ENCODE measurements around the gene TFF3.

Gene TFF3

DNA sequence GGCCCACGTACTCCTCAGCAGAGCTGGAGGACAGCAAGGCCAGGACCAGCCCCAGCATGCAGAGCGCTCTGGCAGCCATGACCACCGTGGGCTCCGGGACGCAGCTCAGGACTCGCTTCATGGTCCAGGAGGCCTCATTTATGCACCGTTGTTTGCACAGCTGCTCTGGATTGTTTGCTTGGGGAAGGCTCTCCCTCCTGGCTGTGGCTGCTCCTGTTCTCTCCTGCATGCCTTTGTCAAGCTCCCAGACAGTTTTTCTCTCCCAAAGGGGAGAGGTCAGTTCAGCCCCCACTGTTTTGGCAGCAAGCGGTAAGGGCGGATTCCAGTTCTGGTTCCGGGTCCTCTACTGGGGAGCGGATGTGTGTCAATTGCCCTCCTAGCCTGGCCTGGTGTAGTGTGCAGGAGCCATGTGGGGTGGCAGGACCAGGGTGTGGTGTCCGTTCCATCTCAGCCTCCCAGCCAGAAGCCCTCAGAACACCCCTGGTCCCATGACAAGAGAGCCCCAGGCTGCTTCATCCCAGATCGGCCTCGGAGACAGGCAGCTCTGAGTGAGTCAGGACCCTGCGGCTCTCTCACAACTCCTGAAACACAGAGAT lies at the start of gene TFF3:
Gene TFF3 (minus strand): TSS at position 114 of the 596 bp plus-strand sequence. CDS start 35 bp downstream, at position 79.
- DNase-seq, result no peak

DNA sequence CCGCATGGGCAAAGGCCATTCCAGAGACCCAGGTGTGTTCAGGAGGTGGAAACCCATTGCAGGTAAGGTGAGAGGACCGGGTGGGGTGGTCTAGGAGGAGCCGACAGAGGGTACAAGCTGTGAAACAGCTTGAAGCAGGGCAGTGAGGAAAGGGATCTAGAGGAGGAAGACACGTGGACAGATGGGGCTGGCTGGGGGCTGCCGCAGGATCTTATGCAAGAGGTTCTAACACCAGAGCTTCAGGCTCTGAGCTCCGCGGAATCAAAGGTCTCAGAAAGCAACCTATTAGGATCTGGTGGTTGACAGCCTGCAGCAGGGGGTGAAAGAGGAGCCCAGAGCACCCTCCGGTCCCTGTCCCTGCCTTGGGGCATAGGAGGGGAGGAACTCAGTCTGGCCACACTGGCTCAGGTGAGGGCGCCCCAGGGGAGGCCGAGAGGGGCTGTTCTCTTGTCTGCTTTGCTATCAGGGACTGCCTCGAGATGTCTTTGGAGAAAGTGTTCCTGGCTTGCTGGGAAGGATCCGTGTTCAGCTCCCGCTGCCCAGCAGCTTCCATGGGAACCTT lies 49.2 kb upstream of the TFF3 start:
- no peak for DNase-seq

DNA sequence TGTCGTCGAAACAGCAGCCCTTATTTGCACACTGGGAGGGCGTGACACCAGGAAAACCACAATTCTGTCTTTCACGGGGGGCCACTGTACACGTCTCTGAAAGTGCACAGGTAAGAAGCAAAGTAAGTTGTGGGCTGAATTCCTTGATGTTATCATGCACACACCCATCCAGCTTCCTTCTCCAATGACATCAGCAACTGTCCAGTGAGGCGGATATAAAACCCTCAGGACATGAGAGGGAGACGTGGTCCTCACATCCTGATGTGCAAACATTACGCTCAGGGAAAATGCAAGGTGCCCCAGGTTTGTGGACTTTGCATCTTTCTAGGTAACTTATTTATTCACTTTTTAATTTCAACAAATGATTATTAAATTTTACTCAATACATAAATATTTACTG lies 48.1 kb upstream of the TFF3 start:
- no peak for DNase-seq

DNA sequence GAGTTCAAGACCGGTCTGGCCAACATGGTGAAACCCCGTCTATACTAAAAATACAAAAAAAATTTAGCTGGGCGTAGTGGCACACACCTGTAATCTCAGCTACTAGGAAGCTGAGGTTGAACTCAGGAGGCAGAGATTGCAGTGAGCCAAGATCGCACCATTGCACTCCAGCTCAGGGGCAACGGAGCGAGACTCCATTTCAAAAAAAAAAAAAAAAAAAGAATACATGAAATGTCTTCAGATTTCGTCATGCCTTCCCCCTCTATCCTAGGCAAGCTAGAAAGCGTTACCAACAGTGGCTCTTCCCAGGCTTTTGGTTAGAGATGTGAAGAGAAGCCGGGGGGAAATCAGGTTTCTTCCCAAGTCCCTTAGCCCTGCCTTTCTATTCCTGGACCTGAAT lies 47.5 kb upstream of the TFF3 start:
- no peak for DNase-seq

- DNase-seq, result no peak
Measured at GRCh38 chr21:42362198-42362597, 47.0 kb upstream of the TFF3 start.

GRCh38 chr21:42361286-42361685 lies 46.1 kb upstream of the TFF3 start:
- DNase-seq, result no peak

GRCh38 chr21:42360317-42360716 lies 45.1 kb upstream of the TFF3 start:
- no peak for DNase-seq

DNA sequence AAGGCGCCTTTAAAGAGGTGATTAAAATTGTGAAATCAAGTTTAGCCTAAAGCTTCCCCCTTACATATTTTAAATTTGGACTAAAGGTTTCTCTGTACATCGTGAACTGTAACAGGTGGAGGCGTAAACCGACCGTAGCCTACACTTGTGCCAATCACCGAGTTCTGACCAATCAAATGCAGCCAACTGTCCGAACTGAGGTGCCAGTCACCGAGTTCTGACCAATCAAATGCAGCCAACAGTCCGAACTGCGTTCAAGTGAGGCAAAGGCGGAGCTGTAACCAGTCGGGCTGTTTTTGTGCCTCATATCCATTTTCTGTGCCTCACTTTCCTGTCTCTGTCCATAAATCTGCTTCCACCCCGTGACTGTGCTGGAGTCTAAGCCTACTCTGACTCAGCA lies 43.7 kb upstream of the TFF3 start:
- no peak for DNase-seq

GRCh38 chr21:42358261-42358660 lies 43.1 kb upstream of the TFF3 start:
- DNase-seq, result no peak

GRCh38 chr21:42357307-42357706 lies 42.1 kb upstream of the TFF3 start:
- DNase-seq, result no peak

GRCh38 chr21:42356650-42357049 lies 41.4 kb upstream of the TFF3 start:
- no peak for DNase-seq

DNA sequence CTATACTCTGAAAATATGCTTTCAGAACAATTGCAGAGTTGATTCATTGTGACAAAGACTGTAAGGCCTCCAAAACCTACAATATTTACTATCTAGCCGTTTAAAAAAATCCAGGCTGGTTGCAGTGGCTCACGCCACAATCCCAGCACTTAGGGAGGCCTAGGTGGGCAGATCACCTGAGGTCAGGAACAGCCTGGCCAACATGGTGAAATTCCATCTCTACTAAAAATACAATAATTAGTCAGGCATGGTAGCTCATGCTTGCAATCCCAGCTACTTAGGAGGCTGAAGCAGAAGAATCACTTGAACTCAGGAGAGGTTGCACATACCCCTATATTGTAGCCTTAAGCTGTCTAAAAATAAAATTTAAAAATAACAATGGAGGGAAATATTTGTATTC lies 40.8 kb upstream of the TFF3 start:
- DNase-seq, result no peak

DNA sequence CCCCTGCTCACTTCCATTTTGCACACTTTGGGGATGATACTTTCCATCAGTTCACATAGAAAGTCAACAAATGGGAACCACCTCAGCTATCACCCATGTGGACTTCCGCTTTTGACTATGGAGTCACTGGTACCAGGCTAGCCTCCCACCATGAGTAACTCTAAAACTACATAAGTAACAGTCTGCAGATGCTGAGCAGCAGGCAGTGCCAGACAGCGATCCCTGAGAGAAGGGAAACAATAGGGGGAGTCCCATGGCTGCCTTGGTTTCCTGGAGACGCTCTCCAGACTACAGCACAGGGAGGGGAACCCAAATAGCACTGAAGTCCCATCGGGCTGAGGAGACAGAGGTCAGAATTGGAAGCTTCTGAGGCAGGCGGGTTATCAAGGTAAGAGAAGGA lies 38.4 kb upstream of the TFF3 start:
- DNase-seq, result no peak

DNA sequence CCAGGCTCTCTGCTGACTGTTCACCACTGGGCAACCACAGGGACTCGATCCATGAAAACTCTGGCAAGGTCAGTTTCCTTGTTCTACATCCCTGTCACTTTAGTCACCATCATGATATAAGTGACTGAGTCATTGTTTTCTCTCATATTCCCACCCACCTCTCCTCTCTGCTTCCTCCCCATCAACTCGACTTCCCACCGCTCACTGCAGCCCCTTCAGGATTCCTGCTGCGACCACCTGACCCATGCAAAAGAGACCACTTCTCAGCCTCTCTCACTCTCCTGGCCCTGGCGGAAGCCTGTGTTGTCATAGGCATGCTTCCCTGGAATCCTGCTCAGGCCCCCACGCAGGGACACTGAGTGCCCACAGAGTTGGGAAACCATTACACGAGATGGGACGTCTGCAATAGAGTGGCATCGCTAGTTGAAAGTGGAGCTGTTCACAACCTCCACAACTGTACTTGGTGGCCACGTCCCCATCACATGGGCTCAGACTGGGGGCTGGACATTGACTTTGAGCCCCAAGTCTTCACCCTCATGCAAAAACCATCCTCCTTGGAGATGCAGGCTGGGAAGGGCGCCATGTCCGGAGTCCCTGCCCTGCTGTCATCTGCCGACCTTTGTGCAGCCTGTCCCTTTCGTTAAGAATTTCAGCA lies 37.4 kb upstream of the TFF3 start:
- DNase-seq, result no peak

DNA sequence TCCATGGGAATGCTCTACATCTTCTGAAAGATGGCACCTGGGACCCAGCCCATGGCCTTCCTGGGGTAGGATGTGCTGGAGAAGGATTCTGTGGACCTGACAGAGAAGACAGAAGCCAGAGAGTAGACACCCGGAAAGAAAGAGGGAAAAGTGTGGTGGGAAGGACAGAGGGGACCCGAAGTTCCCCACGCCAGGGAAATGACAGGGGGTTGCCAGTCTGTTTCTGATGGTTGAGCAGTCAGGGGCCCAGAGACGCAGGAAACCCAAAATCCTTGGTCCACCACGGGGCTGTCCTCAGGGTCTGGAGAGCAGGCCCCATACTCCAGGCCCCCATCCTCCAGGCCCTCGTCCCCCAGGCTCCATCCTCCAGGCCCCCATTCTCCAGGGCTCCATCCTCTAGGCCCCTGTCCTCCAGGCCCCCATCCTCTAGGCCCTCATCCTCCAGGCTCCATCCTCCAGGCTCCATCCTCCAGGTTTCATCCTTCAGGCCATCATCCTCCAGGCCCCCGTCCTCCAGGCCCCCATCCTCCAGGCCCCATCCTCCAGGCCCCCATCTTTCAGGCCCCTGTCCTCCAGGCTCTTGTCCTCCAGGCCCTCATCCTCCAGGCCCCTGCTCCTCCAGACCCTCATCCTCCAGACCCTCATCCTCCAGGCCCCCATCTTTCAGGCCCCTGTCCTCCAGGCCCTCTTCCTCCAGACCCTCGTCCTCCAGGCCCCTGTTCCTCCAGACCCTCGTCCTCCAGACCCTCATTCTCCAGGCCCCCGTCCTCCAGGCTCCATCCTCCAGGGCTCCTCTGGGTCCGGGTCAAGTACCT lies 36.6 kb upstream of the TFF3 start:
- no peak for DNase-seq

- DNase-seq, result no peak
Measured at GRCh38 chr21:42350927-42351426, 35.8 kb upstream of the TFF3 start, which contains the start of gene TFF2. Gene TFF2 (minus strand): TSS chr21:42350994. CDS start chr21:42350957, 37 bp downstream.

DNA sequence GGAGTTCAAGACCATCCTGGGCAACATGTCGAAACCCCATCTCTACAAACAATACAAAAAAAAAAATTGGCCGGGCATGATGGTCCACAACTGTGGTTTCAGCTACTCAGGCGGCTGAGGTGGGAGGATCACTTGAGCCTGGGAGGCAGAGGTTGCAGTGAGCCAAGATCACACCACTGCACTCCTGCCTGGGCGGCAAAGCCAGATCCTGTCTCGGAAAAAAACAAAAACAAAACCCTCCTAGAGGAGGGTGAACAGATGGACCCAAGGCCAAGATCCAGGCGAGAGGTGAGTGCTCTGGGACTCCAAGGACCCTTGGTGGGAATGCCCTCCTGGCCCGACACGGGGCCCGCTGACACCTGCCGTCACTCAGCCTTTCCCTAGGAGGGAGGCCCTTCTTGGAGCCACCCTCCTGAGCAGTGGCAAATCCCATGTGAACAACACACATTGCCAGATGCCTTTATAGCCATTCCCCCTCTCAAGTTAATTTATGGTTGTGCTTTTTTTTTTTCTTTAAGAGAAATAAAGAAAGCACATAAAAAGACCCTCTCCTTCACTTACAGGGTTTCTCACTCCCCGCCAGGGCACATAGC lies 35.2 kb upstream of the TFF3 start:
- no peak for DNase-seq

DNA sequence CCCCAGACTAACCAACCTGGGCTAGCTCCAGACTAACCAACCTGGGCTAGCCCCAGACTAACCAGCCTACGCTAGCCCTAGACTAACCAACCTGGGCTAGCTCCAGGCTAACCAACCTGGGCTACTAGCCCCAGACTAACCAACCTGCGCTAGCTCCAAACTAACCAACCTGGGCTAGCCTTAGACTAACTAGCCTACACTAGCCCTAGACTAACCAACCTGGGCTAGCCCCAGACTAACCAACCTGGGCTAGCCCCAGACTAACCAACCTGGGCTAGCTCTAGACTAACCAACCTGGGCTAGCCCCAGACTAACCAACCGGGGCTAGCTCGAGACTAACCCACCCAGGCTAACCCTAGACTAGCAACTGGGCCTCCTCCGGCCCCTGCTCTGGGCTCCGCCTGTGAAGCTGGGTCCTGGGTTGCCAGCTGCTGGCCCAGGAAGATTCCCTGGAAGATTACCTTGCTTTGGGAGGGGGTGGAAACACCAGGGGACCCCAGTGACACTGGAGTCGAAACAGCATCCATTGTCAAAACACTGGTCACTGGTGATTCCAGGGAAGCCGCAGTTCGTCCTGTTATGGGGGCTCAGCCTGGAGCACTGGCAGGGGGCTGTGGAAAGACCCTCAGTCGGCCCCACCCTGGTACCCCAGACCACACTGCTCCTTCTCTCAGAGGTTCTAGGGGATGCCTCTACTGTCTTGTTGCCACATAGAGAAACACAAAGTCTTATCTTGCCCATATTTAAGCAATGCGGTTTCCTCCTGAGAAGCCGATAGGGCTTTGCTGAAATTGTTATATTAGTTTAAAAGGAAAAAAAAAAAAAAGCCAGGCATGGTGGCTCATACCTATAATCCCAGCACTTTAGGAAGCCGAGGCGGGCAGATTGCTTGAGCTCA lies 34.5 kb upstream of the TFF3 start:
- DNase-seq, result no peak

DNA sequence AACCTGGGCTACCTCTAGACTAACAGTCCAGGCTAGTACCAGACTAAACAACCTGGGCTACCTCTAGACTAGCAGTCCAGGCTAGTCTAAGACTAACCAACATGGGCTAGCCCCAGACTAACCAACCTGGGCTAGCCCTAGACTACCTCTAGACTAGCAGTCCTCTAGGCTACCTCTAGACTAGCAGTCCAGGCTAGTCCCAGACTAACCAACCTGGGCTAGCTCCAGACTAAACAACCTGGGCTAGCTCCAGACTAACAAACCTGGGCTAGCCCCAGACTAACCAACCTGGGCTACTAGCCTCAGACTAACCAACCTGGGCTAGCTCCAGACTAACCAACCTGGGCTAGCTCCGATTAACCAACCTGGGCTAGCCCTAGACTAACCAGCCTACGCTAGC lies 33.6 kb upstream of the TFF3 start:
- no peak for DNase-seq

DNA sequence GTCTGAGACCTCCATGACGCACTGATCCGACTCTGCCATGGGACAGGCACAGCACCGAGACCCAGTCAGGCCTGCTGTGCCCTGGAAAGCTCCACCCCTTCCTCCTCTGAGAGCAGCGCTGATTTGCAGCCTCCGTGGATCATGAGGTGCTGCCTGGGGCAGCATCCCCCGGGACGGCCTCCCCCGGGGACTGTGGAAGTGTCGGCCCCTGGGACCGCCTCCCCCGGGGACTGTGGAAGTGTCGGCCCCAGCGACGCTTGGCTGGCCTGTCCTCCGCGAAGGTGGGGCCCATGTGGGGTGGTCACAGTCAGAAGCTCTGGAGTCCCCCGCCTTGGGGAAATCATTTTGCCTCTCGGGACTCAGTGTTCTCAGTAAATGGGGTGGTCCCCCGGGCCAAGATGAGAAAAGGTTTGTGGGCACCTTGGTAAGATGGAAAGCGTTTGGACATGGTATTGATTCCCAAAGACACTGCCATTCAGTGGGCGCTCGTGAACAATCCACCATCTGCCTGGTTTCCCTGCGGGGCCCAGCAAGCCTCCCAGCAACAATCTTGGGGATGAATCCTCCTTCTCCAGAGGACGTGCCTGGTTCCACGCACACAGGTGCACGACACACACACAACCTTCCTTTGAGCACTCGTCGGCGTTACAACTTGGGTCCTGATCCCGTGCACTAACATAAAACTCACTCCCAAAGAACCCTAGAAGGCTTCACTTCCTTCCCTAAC lies 32.6 kb upstream of the TFF3 start:
- DNase-seq, result no peak

GRCh38 chr21:42346866-42347600 lies 31.8 kb upstream of the TFF3 start:
- no peak for DNase-seq
